Stimulated activated CD4-positive, alpha-beta T cell treated with anti-CD3 and anti-CD28 coated beads, Interleukin-4, amount 100 ng/mL, for 24 hours (primary cell): ENCODE results near the gene VEPH1.
"Not testable (repeated sequence)": the region's sequence is repeated elsewhere in the genome, so short reads cannot be mapped to it uniquely, and the experiment has no call there.

Source experiments
- DNase-seq: peaks from one replicate; pipeline ENCODE4 v3.0.0-alpha.2; 2020

The VEPH1 gene

GRCh38 chr3:157336252-157337009 lies 166.8 kb downstream of the VEPH1 start:
- no peak for DNase-seq

- DNase-seq: no peak
Measured at GRCh38 chr3:157335233-157336076, 167.8 kb downstream of the VEPH1 start.

- no peak for DNase-seq
Measured at GRCh38 chr3:157333551-157333991, 169.6 kb downstream of the VEPH1 start.

GRCh38 chr3:157330206-157330605 lies 173.0 kb downstream of the VEPH1 start:
- no peak for DNase-seq

GRCh38 chr3:157329551-157329950 lies 173.7 kb downstream of the VEPH1 start:
- no peak for DNase-seq

- DNase-seq: no peak
Measured at GRCh38 chr3:157327837-157328236, 175.4 kb downstream of the VEPH1 start.

GRCh38 chr3:157327018-157327417 lies 176.2 kb downstream of the VEPH1 start:
- no peak for DNase-seq

- DNase-seq: not testable (repeated sequence)
Measured at GRCh38 chr3:157324869-157325268, 178.3 kb downstream of the VEPH1 start.

GRCh38 chr3:157323360-157323759 lies 179.9 kb downstream of the VEPH1 start:
- no peak for DNase-seq

- no peak for DNase-seq
Measured at GRCh38 chr3:157319672-157320071, 183.5 kb downstream of the VEPH1 start.

GRCh38 chr3:157318639-157319288 lies 184.5 kb downstream of the VEPH1 start:
- DNase-seq: no peak

GRCh38 chr3:157317895-157318294 lies 185.3 kb downstream of the VEPH1 start:
- no peak for DNase-seq

GRCh38 chr3:157313186-157313585 lies 190.0 kb downstream of the VEPH1 start:
- DNase-seq: no peak

GRCh38 chr3:157312376-157312745 lies 190.9 kb downstream of the VEPH1 start:
- DNase-seq: no peak

GRCh38 chr3:157311633-157312375 lies 191.4 kb downstream of the VEPH1 start:
- DNase-seq: no peak

- no peak for DNase-seq
Measured at GRCh38 chr3:157310329-157311052, 192.7 kb downstream of the VEPH1 start.

- no peak for DNase-seq
Measured at GRCh38 chr3:157306502-157306901, 196.7 kb downstream of the VEPH1 start.

- no peak for DNase-seq
Measured at GRCh38 chr3:157305392-157305791, 197.8 kb downstream of the VEPH1 start.

GRCh38 chr3:157301755-157302154 lies 201.5 kb downstream of the VEPH1 start:
- DNase-seq: no peak

GRCh38 chr3:157300981-157301663 lies 202.1 kb downstream of the VEPH1 start:
- no peak for DNase-seq

GRCh38 chr3:157300094-157300493 lies 203.1 kb downstream of the VEPH1 start:
- DNase-seq: no peak
